HFFc6 (cell line): ENCODE measurements around the gene CIROP. TPM values are rescaled to one million over a fixed set of nuclear protein-coding genes. Genes with fewer than 3 reads are reported as not detected.

ENCODE experiments used
- DNase-seq: peaks from one replicate; pipeline ENCODE4 v3.0.0-alpha.2; 2018
- H3K27ac Mint-ChIP-seq: 2 replicates; pipeline ENCODE4 v1.8.0; 2020; ENCODE audit warnings: mild to moderate bottlenecking, mixed read lengths
- H3K27me3 Mint-ChIP-seq: 2 replicates; pipeline ENCODE4 v1.8.0; 2021; ENCODE audit warnings: mild to moderate bottlenecking, moderate library complexity, mixed read lengths; ENCODE audit not compliant: insufficient read depth
- H3K36me3 Mint-ChIP-seq: 2 replicates; pipeline ENCODE4 v1.8.0; 2021; ENCODE audit warnings: low read depth, mixed read lengths
- H3K4me1 Mint-ChIP-seq: 2 replicates; pipeline ENCODE4 v1.8.0; 2020; ENCODE audit warnings: low read depth, mixed read lengths
- H3K4me3 Mint-ChIP-seq: 2 replicates; pipeline ENCODE4 v1.8.0; 2020; ENCODE audit warnings: mild to moderate bottlenecking, moderate library complexity, mixed read lengths
- H3K9me3 Mint-ChIP-seq: 2 replicates; pipeline ENCODE4 v1.8.0; 2020; ENCODE audit warnings: mild to moderate bottlenecking, mixed read lengths
- total RNA-seq, 6 experiments: library from RNA; stranded (reverse); fragmentation: NEBNext Ultra II Directional; extraction: Animal tissue kit (Norgen Biotek cat#: 25700); gene quantifications; 2 replicates in 1 of 6; 3 replicates in 5 of 6; pipeline ENCODE4 v1.2.3, GENCODE V29; 2021
- TF ChIP-seq, protein P1 (sequence below): fragments of 200-600 bp; sonication (generic); IDR thresholded peaks from 2 replicates; pipeline ENCODE4 v1.5.0; 2021; ENCODE audit warnings: antibody characterized with exemption, mild to moderate bottlenecking

The CIROP gene
- total RNA-seq, 6 experiments from 2014 or later, result not detected

DNA sequence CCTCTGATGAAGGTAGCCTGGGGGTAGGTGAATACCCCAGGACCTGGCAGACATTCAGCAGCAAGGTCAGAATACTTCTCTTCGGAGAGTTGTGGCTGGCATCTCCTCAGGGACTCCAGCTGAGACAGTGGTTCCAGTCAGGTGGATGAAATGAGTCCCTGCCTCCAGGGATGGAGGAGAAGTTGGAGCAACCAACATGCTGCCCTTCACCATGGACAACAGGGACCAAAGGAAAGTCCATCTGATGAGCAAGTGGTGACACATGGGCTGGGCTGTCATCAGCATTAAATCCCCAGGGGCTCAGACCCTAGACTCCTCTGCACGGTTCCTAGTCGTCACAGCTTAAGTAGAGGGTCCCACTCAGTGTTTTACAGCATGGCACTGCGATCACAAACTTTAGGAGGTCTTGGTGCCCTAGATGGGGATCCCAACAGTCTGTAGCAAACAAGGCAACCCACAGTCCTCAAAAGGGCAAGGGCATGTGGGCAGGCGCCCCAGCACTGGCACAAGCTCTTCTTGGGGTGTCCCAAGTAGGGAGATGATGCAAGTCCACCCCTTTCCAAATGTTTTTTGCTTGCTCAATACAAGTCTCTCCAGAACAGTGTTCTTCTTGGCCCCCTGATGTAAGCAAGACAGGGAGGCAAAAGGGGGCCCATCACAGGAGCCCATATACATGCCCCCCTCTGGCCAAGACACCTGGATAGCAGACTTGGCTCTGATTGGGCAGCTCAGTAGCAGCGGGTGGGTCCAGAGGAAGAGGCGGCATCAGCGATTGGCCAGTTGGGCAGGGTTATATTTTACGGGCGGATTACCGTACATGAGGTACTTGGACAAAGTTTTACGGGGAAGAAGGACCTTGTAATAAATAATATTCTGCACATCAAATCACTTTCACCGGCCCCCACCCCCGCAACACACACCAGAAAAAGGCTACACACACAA lies 36.7 kb downstream of the CIROP start:
- TF ChIP-seq, protein P1, sequence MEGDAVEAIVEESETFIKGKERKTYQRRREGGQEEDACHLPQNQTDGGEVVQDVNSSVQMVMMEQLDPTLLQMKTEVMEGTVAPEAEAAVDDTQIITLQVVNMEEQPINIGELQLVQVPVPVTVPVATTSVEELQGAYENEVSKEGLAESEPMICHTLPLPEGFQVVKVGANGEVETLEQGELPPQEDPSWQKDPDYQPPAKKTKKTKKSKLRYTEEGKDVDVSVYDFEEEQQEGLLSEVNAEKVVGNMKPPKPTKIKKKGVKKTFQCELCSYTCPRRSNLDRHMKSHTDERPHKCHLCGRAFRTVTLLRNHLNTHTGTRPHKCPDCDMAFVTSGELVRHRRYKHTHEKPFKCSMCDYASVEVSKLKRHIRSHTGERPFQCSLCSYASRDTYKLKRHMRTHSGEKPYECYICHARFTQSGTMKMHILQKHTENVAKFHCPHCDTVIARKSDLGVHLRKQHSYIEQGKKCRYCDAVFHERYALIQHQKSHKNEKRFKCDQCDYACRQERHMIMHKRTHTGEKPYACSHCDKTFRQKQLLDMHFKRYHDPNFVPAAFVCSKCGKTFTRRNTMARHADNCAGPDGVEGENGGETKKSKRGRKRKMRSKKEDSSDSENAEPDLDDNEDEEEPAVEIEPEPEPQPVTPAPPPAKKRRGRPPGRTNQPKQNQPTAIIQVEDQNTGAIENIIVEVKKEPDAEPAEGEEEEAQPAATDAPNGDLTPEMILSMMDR, result no peak
- peaks cover 48% of the 10 kb centered on the region for H3K36me3 Mint-ChIP-seq
- H3K4me3 Mint-ChIP-seq, result peak overlapping the region; percentile 94
- no peak for DNase-seq
- peaks cover 68% of the 10 kb centered on the region for H3K4me1 Mint-ChIP-seq
- peak overlapping the region; percentile 74 for H3K27ac Mint-ChIP-seq
- peaks cover 6% of the 10 kb centered on the region for H3K27me3 Mint-ChIP-seq
- no peaks in the 10 kb centered on the region for H3K9me3 Mint-ChIP-seq

DNA sequence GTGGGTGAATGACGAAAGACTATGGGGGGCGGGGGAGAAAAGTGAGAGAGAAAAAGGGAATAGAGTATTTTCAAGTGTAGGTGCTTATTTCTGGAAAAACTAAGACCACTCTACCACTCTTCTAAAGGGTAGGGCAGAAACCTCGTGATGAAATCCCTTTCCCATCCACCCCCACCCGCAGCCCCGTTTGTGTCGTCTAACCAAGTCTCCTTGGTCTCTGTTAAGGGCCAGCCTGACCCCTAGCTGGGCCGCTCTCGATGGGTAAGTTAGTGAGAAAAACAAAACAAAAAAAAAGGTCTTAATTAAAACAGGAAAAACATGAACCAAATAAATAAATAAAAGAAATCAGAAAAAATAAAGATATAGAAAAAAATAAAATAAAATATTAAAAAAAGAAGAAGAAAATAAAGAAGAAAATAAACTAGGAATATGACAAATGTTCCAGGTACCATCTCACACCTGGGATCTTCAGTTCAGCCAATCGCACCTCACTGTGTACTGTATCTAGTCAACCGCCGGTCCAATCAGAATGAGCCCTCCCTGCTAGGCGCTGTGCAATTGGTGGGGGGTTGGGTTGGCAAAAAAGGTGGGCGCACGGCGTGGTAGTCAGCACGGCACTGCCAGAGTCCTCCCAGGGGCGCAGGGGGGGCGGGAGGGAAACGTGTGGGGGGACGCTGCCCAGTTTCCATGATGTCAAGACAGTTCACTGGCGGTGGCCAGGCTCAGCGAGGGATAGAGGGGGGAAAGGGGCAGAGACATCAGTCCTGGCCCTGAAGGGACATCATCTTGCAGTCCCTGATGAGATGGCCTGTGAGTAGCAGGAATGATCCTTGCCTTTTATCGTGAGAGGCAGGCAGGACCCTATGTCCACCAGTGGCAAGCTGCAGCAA lies 37.7 kb downstream of the CIROP start:
- no peak for DNase-seq
- peaks cover 68% of the 10 kb centered on the region for H3K4me1 Mint-ChIP-seq
- peak overlapping the region; percentile 53 for H3K27ac Mint-ChIP-seq
- H3K27me3 Mint-ChIP-seq, result peaks cover 7% of the 10 kb centered on the region
- TF ChIP-seq, protein P1, result no peak
- no peaks in the 10 kb centered on the region for H3K9me3 Mint-ChIP-seq
- peaks cover 55% of the 10 kb centered on the region for H3K36me3 Mint-ChIP-seq
- H3K4me3 Mint-ChIP-seq, result no peak overlapping the region

DNA sequence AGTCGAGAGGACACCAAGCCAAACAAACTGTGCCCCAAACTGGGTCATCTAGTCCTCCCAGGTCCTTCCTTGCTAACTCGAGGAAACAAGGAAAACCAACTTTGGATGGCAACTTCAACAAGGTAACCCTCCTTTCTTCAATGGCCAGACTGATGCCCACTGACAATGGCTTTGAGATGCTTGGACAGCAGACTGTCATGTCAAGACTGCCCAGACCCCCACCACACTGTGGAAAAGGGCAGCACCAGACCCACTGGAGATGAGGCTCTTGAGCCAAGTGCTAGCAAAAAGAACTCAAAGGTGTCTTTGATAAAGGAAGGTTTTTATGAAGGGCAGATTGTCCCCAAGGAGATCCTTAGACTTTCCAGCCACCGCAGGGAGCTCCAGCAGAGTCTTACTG lies 38.4 kb downstream of the CIROP start:
- Mint-ChIP-seq H3K27me3 (peaks cover 8% of the 10 kb centered on the region), H3K36me3 (peaks cover 54% of the 10 kb centered on the region), H3K4me3 (no peak overlapping the region), H3K27ac (peak overlapping the region; percentile 53), H3K9me3 (no peaks in the 10 kb centered on the region), H3K4me1 (peaks cover 63% of the 10 kb centered on the region)
- TF ChIP-seq, protein P1, result no peak
- no peak for DNase-seq

DNA sequence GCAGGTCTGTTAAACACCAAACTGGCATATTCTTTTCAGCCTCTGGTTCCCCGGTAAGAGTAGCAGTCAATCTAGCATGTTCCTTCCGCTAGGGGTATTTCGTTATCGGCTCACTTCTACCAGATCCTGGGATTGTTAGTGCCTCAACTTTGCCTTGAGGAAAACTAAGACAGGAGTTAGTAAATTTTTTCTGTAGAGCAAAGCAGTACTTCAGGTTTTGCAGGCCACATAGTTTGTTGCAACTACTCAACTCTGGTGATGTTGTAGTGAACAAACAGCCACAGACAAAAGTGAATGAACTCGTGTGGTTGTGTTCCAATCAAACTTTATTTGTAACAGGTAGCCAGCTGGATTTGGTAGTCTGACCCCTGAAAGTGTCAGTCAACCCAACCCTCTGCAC lies 41.2 kb downstream of the CIROP start:
- peaks cover 42% of the 10 kb centered on the region for H3K36me3 Mint-ChIP-seq
- H3K9me3 Mint-ChIP-seq, result no peaks in the 10 kb centered on the region
- DNase-seq, result no peak
- H3K27me3 Mint-ChIP-seq, result peaks cover 2% of the 10 kb centered on the region
- H3K4me3 Mint-ChIP-seq, result no peak overlapping the region
- TF ChIP-seq, protein P1, result no peak
- H3K4me1 Mint-ChIP-seq, result peaks cover 51% of the 10 kb centered on the region
- peak overlapping the region; percentile 82 for H3K27ac Mint-ChIP-seq

DNA sequence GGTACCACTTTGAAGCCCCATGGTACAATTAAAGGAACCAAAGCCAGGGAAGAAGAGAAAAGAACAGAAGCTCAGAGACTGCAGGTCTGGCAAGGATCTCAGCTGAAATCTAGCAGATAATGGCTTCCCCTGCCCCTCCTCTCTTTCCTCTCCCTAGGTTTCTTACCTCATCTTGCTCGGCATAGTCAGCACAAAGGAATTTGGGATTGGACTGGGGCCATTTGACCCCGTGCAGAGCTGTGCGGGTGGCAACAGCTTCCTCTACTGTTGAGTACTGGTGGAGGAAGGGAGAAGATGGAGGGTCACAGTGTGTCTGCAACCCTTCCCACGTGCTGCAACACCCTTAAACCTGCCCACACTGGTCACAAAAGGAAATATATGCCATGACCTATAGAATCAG lies 42.8 kb downstream of the CIROP start:
- peaks cover 57% of the 10 kb centered on the region for H3K4me1 Mint-ChIP-seq
- H3K4me3 Mint-ChIP-seq, result peak overlapping the region; percentile 48
- peaks cover 38% of the 10 kb centered on the region for H3K36me3 Mint-ChIP-seq
- peak overlapping the region; percentile 82 for H3K27ac Mint-ChIP-seq
- H3K9me3 Mint-ChIP-seq, result no peaks in the 10 kb centered on the region
- TF ChIP-seq, protein P1, result no peak; the same call in 1 of the 2 replicates
- H3K27me3 Mint-ChIP-seq, result peaks cover 2% of the 10 kb centered on the region
- DNase-seq, result peak; percentile 90
